ENCODE results near the gene VSIG4. TPM values are rescaled to one million over a fixed set of nuclear protein-coding genes. Genes with fewer than 3 reads are reported as not detected.

The VSIG4 gene
- total and polyA plus RNA-seq, 2 of the 8 experiments (the other 6 are each of a cell fraction or from before 2014, with no cell fraction given) = not detected

DNA sequence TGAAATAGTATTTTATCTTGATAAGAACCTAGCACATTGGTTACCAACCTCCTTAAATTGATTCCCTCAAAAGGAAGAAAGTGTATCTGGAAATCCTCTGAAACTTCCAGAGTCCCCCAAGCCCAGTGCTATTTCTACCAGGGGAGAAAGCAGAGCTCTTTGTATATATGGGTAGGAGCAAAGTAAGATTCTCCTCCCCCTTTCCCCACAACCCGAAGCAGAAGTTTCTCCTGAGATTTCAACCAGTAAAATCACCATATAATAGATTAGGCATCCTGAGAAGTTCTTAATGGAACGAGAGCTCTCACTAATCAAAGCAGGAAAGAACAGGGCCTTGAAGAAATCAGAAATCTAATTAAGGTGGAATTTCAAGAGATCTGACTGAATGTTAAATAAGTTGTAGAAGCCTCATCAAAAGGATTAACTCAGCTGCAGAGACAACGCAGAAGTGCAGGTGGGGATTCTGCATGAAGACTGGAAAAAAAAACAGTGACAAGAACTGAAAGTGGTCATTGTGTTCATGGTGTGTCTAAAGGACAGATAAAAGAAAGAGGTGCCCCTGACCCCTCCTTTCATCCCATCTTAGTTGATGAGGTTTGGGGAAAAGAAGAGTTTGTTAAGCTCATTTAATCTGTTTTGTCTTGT lies 39.1 kb downstream of the VSIG4 start:
- no peak overlapping the region for H2BK20ac ChIP-seq (ENCODE audit: low read length)
- POLR2A ChIA-PET (ENCODE audit: partially characterized antibody) = no interaction called here
- H2AFZ ChIP-seq (ENCODE audit: low read length) = no peak overlapping the region
- H2AK5ac ChIP-seq (ENCODE audit: low read depth, low read length) = no peak overlapping the region
- H2BK5ac ChIP-seq (ENCODE audit: low read depth, low read length) = no peak overlapping the region
- H3K18ac ChIP-seq (ENCODE audit: extremely low read depth, low read length) = no peak overlapping the region
- no peak overlapping the region for H3K4ac ChIP-seq (replicated peaks; ENCODE audit: insufficient read length, low read depth, low read length)
- WGBS, 2 experiments (ENCODE audit: extremely low coverage in 1 of 2, insufficient coverage in 1 of 2, insufficient read length in 1 of 2, insufficient replicate concordance in 2 of 2, low coverage in 1 of 2, low lambda C conversion rate in 2 of 2, missing lambda C conversion rate in 1 of 2) = 86% methylated on average over 3 of the region's 3 CpGs; no CpG with 5 or more reads in 1 of the 2 experiments
- H2BK120ac ChIP-seq (replicated peaks; ENCODE audit: low read depth, low read length) = no peak overlapping the region
- H3K4me1 ChIP-seq (replicated peaks in 1 of 4; ENCODE audit: control insufficient read depth in 3 of 4, insufficient read depth in 4 of 4, low read length in 3 of 4) = no peaks in the 10 kb centered on the region
- no peak overlapping the region for H3K56ac ChIP-seq (replicated peaks; ENCODE audit: insufficient read length, low read depth, low read length)
- no peak overlapping the region for H4K8ac ChIP-seq (ENCODE audit: extremely low read depth, insufficient read depth, low read length)
- H3K27me3 ChIP-seq (replicated peaks in 1 of 4; ENCODE audit: control insufficient read depth in 3 of 4, extremely low read depth in 1 of 4, insufficient read depth in 3 of 4, low read length in 3 of 4) = no peaks in the 10 kb centered on the region
- FAIRE-seq (no peak), DNase-seq (ENCODE audit: low read depth in 1 of 2, low spot score in 2 of 2) (no peak)
- CTCF ChIA-PET (ENCODE audit: partially characterized antibody) = interaction anchor here (0.7 to 1.2 kb wide), 2 partner anchors 44 to 604 kb away, joined by 3 to 7 read pairs; no protein-coding TSS in a partner anchor
- H3K9me3 ChIP-seq (ENCODE audit: insufficient read depth in 2 of 2, low read depth in 1 of 2, low read length in 1 of 2) = peaks cover 4 to 7% of the 10 kb centered on the region in 2 experiments; a peak in 1 of 4 replicates
- H3K14ac ChIP-seq (ENCODE audit: insufficient read length) = no peak overlapping the region
- H4K20me1 ChIP-seq (replicated peaks in 1 of 2; ENCODE audit: control insufficient read depth in 1 of 2, insufficient read depth in 2 of 2, low read length in 2 of 2) = no peaks in the 10 kb centered on the region
- no peaks in the 10 kb centered on the region for H3K79me2 ChIP-seq (ENCODE audit: control insufficient read depth in 1 of 2, insufficient read depth in 2 of 2, low read length in 2 of 2)
- H3K23me2 ChIP-seq (ENCODE audit: low read depth, low read length) = no peaks in the 10 kb centered on the region
- no peak overlapping the region for H3K4me2 ChIP-seq (ENCODE audit: insufficient read depth in 1 of 2, low read depth in 2 of 2, low read length in 2 of 2)
- H4K91ac ChIP-seq (replicated peaks; ENCODE audit: insufficient read length, low read length) = no peak overlapping the region
- H2BK12ac ChIP-seq (ENCODE audit: low read depth, low read length) = no peak overlapping the region
- H4K5ac ChIP-seq (ENCODE audit: insufficient read length, low read depth, low read length) = no peak overlapping the region
- H3K23ac ChIP-seq (ENCODE audit: insufficient read length) = no peak overlapping the region
- H3K36me3 ChIP-seq (ENCODE audit: control insufficient read depth in 2 of 4, insufficient read depth in 4 of 4, low read length in 3 of 4) = no peaks in the 10 kb centered on the region
- no peak overlapping the region for H3K4me3 ChIP-seq (ENCODE audit: extremely low read depth in 1 of 4, insufficient read depth in 2 of 4, low read depth in 3 of 4, low read length in 4 of 4)
- no peak overlapping the region for H3K27ac ChIP-seq (ENCODE audit: low read depth, low read length)
- no peak overlapping the region for H2BK15ac ChIP-seq (ENCODE audit: low read length)
- no peak overlapping the region for H3K9ac ChIP-seq (replicated peaks in 1 of 4; ENCODE audit: extremely low read depth in 1 of 4, low read depth in 3 of 4, low read length in 3 of 4)
- H3K79me1 ChIP-seq (ENCODE audit: low read depth, low read length) = no peaks in the 10 kb centered on the region
- TF ChIP-seq CHD1 (IDR thresholded peaks at IDR 0.05; ENCODE audit: low read depth, low read length) = no peak
- no peak for TF ChIP-seq EZH2 (IDR thresholded peaks at IDR 0.05; ENCODE audit: low read depth, low read length, severe bottlenecking)
- TF ChIP-seq ASH2L (IDR thresholded peaks at IDR 0.05; ENCODE audit: low read length) = no peak
- TF ChIP-seq SIN3A (conservative IDR thresholded peaks at IDR 0.05 in 1 of 2, IDR thresholded peaks at IDR 0.05 in 1 of 2; ENCODE audit: low read depth in 1 of 2, low read length in 2 of 2) = no peak
- TF ChIP-seq, protein P1, sequence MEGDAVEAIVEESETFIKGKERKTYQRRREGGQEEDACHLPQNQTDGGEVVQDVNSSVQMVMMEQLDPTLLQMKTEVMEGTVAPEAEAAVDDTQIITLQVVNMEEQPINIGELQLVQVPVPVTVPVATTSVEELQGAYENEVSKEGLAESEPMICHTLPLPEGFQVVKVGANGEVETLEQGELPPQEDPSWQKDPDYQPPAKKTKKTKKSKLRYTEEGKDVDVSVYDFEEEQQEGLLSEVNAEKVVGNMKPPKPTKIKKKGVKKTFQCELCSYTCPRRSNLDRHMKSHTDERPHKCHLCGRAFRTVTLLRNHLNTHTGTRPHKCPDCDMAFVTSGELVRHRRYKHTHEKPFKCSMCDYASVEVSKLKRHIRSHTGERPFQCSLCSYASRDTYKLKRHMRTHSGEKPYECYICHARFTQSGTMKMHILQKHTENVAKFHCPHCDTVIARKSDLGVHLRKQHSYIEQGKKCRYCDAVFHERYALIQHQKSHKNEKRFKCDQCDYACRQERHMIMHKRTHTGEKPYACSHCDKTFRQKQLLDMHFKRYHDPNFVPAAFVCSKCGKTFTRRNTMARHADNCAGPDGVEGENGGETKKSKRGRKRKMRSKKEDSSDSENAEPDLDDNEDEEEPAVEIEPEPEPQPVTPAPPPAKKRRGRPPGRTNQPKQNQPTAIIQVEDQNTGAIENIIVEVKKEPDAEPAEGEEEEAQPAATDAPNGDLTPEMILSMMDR (IDR thresholded peaks at IDR 0.05; ENCODE audit: control extremely low read depth in 1 of 3, insufficient read depth in 1 of 3, low read depth in 1 of 3, low read length in 3 of 3) = no peak
- TF ChIP-seq KDM1A (IDR thresholded peaks at IDR 0.05; ENCODE audit: borderline replicate concordance, low read length) = no peak
- no peak for TF ChIP-seq TEAD4 (IDR thresholded peaks at IDR 0.05; ENCODE audit: low read depth, low read length)
- TF ChIP-seq KDM4A (IDR thresholded peaks at IDR 0.05; ENCODE audit: low read depth, low read length, severe bottlenecking) = no peak

Data from H1 (cell line).